Endothelial cell of umbilical vein (primary cell): ENCODE data around the gene HERPUD1. TPM values are rescaled to one million over a fixed set of nuclear protein-coding genes. Genes with fewer than 3 reads are reported as not detected.

Source experiments
- BruUV-seq: library from RNA; stranded (reverse); fragments of 400-500 nt; replicated peaks from 2 replicates; lab custom pipeline; 2021; lab: Mats Ljungman, UMichigan
- CTCF ChIA-PET: fragments of 300-600, 350-600 bp; sonication (Branson Sonifier 250); formaldehyde crosslinking; loops from one replicate; lab custom pipeline; 2021; ENCODE audit warnings: antibody characterized with exemption, inconsistent platforms; lab: Charles Lee
- POLR2A ChIA-PET: fragments of 300-600, 350-600 bp; sonication (Branson Sonifier 250); formaldehyde crosslinking; loops from one replicate; lab custom pipeline; 2021; ENCODE audit warnings: antibody characterized with exemption, inconsistent platforms; lab: Charles Lee
- DNase-seq: peaks from one replicate; pipeline ENCODE4 v3.0.0-alpha.2; 2011; ENCODE audit warnings: low read depth, low spot score
- FAIRE-seq: peaks from 2 replicates; lab custom pipeline; 2011; peaks lifted over from hg19 to GRCh38; lab: Jason Lieb, UNC
- H2AFZ ChIP-seq: 2 replicates; pipeline ENCODE4 v1.6.0; 2012; ENCODE audit warnings: low read depth, low read length, control low read depth, inconsistent platforms
- H3K27ac ChIP-seq: 2 replicates; pipeline ENCODE4 v1.5.1; 2011; ENCODE audit warnings: low read depth, mild to moderate bottlenecking, control low read depth, low read length, moderate library complexity; ENCODE audit not compliant: insufficient read depth
- H3K27me3 ChIP-seq, 2 experiments: 2 replicates each; pipeline versions ENCODE4 v1.6.0 to v1.6.1; 2011; ENCODE audit warnings: low read length in 2 of 2, mixed read lengths in 1 of 2; ENCODE audit not compliant: control insufficient read depth in 2 of 2, insufficient read depth in 2 of 2
- H3K36me3 ChIP-seq, 2 experiments: 2 replicates in 1 of 2; 3 replicates in 1 of 2; pipeline ENCODE4 v1.5.1; 2011; ENCODE audit warnings: low read length in 2 of 2, mild to moderate bottlenecking in 1 of 2, moderate library complexity in 1 of 2; ENCODE audit not compliant: control insufficient read depth in 2 of 2, insufficient read depth in 2 of 2; ENCODE audit errors: extremely low read depth in 1 of 2
- H3K4me1 ChIP-seq: 3 replicates; pipeline ENCODE4 v1.5.1; 2011; ENCODE audit warnings: mild to moderate bottlenecking, low read length; ENCODE audit not compliant: control insufficient read depth, insufficient read depth; ENCODE audit errors: extremely low read depth
- H3K4me2 ChIP-seq: 2 replicates; pipeline ENCODE4 v1.6.1; 2011; ENCODE audit warnings: low read length, control low read depth, mixed read lengths; ENCODE audit not compliant: insufficient read depth
- H3K4me3 ChIP-seq, 3 experiments: fragments of 200-600 bp in 1 of 3; sonication (generic), shearing (Covaris generic) in 1 of 3; replicated peaks in 1 of 3; 2 replicates each; pipeline ENCODE4 v1.5.1; 2011 to 2016; ENCODE audit warnings: control low read depth in 3 of 3, low read length in 3 of 3, mild to moderate bottlenecking in 2 of 3, inconsistent platforms in 1 of 3, low read depth in 1 of 3, moderate library complexity in 1 of 3; ENCODE audit not compliant: insufficient read depth in 1 of 3
- H3K79me2 ChIP-seq: 2 replicates; pipeline ENCODE4 v1.6.0; 2012; ENCODE audit warnings: low read length, inconsistent platforms; ENCODE audit not compliant: control insufficient read depth, insufficient read depth
- H3K9ac ChIP-seq: replicated peaks from 2 replicates; pipeline ENCODE3; 2011; ENCODE audit warnings: low read length, control low read depth; ENCODE audit not compliant: insufficient read depth; ENCODE audit errors: extremely low read depth
- H3K9me1 ChIP-seq: replicated peaks from 3 replicates; pipeline ENCODE4 v1.6.0; 2011; ENCODE audit warnings: mild to moderate bottlenecking, low read length; ENCODE audit not compliant: control insufficient read depth, insufficient read depth; ENCODE audit errors: extremely low read depth
- H3K9me3 ChIP-seq: replicated peaks from 2 replicates; pipeline ENCODE4 v1.5.1; 2012; ENCODE audit warnings: low read length, inconsistent platforms; ENCODE audit not compliant: control insufficient read depth, insufficient read depth
- H4K20me1 ChIP-seq: replicated peaks from 2 replicates; pipeline ENCODE3; 2011; ENCODE audit warnings: mild to moderate bottlenecking, low read length; ENCODE audit not compliant: control insufficient read depth, insufficient read depth; ENCODE audit errors: extremely low read depth
- CTCF ChIP-seq, 2 donors: IDR thresholded peaks; 1 replicate in 1 of 2; 2 replicates in 1 of 2; pipeline ENCODE4 v1.5.1; 2011; ENCODE audit warnings: low read length in 2 of 2, mild to moderate bottlenecking in 2 of 2, moderate library complexity in 2 of 2, control low read depth in 1 of 2, inconsistent platforms in 1 of 2, low read depth in 1 of 2; ENCODE audit not compliant: insufficient read depth in 1 of 2; ENCODE audit errors: extremely low read depth in 1 of 2
- EZH2 ChIP-seq: IDR thresholded peaks from 2 replicates; pipeline ENCODE4 v1.6.1; 2012; ENCODE audit warnings: borderline replicate concordance, low read depth, mild to moderate bottlenecking, moderate library complexity, low read length, inconsistent platforms; ENCODE audit not compliant: severe bottlenecking
- FOS ChIP-seq: IDR thresholded peaks from 2 replicates; pipeline ENCODE4 v1.6.1; 2011; ENCODE audit warnings: mild to moderate bottlenecking, low read length, moderate library complexity, borderline replicate concordance; ENCODE audit not compliant: insufficient read depth
- GATA2 ChIP-seq: IDR thresholded peaks from 2 replicates; pipeline ENCODE4 v1.7.0; 2011; ENCODE audit warnings: low read depth, mild to moderate bottlenecking, moderate library complexity, mixed read lengths, low read length; ENCODE audit not compliant: insufficient read length, insufficient read depth
- JUN ChIP-seq: IDR thresholded peaks from 2 replicates; pipeline ENCODE4 v1.6.1; 2011; ENCODE audit warnings: borderline replicate concordance, low read depth; ENCODE audit not compliant: insufficient read length, insufficient read depth
- MYC ChIP-seq: IDR thresholded peaks from one replicate; pipeline ENCODE4 v1.6.1; 2011; ENCODE audit warnings: mild to moderate bottlenecking, low read depth, low read length
- POLR2A ChIP-seq: IDR thresholded peaks from 2 replicates; pipeline ENCODE4 v1.6.1; 2012; ENCODE audit warnings: low read depth, mild to moderate bottlenecking, control low read depth, low read length
- POLR2AphosphoS5 ChIP-seq: IDR thresholded peaks from 2 replicates; pipeline ENCODE4 v1.6.1; 2012; ENCODE audit warnings: low read depth, mild to moderate bottlenecking, control low read depth, low read length, moderate library complexity; ENCODE audit not compliant: insufficient read depth
- dilution Hi-C: fragments of 300-500 bp; cut with MboI; formaldehyde crosslinking; loops from one replicate; pipeline ENCODE4 v1.15.0; 2019; ENCODE audit warnings: low sequenced_read_pairs; ENCODE audit not compliant: extremely low pct_ligation_motif_present
- intact Hi-C: fragments of 100-400 bp; cut with micrococcal nuclease; formaldehyde crosslinking; loops from one replicate; pipeline ENCODE4 v1.10.0; 2022
- polyA plus RNA-seq, 4 experiments: library from polyadenylated mRNA; depleted of rRNA in 3 of 4; stranded (reverse) in 3 of 4; unstranded in 1 of 4; fragments of >200 nt; gene quantifications; 2 replicates each; pipeline versions ENCODE4 v1.2.1 to v1.2.3, GENCODE V29; 2011 to 2012; ENCODE audit warnings: missing spikeins in 1 of 4
- total RNA-seq: library from RNA; stranded (reverse); gene quantifications from 2 replicates; pipeline ENCODE4 v1.2.3, GENCODE V29; 2021
- TF ChIP-seq, protein P1 (sequence below): IDR thresholded peaks from 2 replicates; pipeline ENCODE4 v1.6.1; 2011; ENCODE audit not compliant: insufficient read depth, insufficient read length

The HERPUD1 gene
- total and polyA plus RNA-seq, 2 donors (not counting 3 experiments of a cell fraction or from before 2014, with no cell fraction given), result 107 to 109 TPM

GRCh38 chr16:56888806-56889205, 43.1 kb upstream of the HERPUD1 start:
- no peaks in the 10 kb centered on the region for H3K9me3 ChIP-seq
- H3K27me3 ChIP-seq, result no peaks in the 10 kb centered on the region
- H3K9ac ChIP-seq, result no peak overlapping the region
- intact Hi-C loops (no loop called here), dilution Hi-C loops (no loop called here)
- TF ChIP-seq GATA2 (no peak), MYC (no peak), EZH2 (no peak), JUN (no peak), FOS (no peak), POLR2A (no peak), POLR2AphosphoS5 (no peak)
- TF ChIP-seq, protein P1, sequence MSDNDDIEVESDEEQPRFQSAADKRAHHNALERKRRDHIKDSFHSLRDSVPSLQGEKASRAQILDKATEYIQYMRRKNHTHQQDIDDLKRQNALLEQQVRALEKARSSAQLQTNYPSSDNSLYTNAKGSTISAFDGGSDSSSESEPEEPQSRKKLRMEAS, result no peak
- no TSS peak for BruUV-seq
- ChIA-PET POLR2A (no interaction called here), CTCF (no interaction called here)
- no peak overlapping the region for H3K4me2 ChIP-seq
- H4K20me1 ChIP-seq, result no peaks in the 10 kb centered on the region
- FAIRE-seq (no peak), DNase-seq (no peak)
- no peak overlapping the region for H3K27ac ChIP-seq
- no peak overlapping the region for H3K4me3 ChIP-seq
- no peaks in the 10 kb centered on the region for H3K79me2 ChIP-seq
- no peaks in the 10 kb centered on the region for H3K4me1 ChIP-seq
- no peaks in the 10 kb centered on the region for H3K36me3 ChIP-seq
- H3K9me1 ChIP-seq, result no peaks in the 10 kb centered on the region
- no peak overlapping the region for H2AFZ ChIP-seq

GRCh38 chr16:56889206-56889605, 42.7 kb upstream of the HERPUD1 start:
- Histone ChIP-seq H3K4me1 (no peaks in the 10 kb centered on the region), H3K27me3 (no peaks in the 10 kb centered on the region), H3K9ac (no peak overlapping the region), H3K4me2 (no peak overlapping the region), H3K79me2 (no peaks in the 10 kb centered on the region), H3K9me3 (no peaks in the 10 kb centered on the region), H2AFZ (no peak overlapping the region), H3K36me3 (no peaks in the 10 kb centered on the region), H3K27ac (no peak overlapping the region), H3K9me1 (no peaks in the 10 kb centered on the region), H4K20me1 (no peaks in the 10 kb centered on the region), H3K4me3 (no peak overlapping the region)
- no peak for FAIRE-seq
- POLR2A ChIA-PET, result no interaction called here
- intact Hi-C loops, result no loop called here
- dilution Hi-C loops, result no loop called here
- TF ChIP-seq FOS (no peak), POLR2AphosphoS5 (no peak), EZH2 (no peak), POLR2A (no peak), MYC (no peak), JUN (no peak), GATA2 (no peak), CTCF (IDR thresholded peaks at IDR 0.05; ENCODE audit: extremely low read depth in 1 of 2, insufficient read depth in 1 of 2, low read depth in 1 of 2, low read length in 2 of 2) (no peak)
- TF ChIP-seq, protein P1, result no peak
- CTCF ChIA-PET, result interaction anchor here (1.2 kb wide), 1 partner anchor 15 kb away, joined by 3 read pairs; no protein-coding TSS in a partner anchor
- BruUV-seq, result no TSS peak
- DNase-seq, result no peak
